GM18951 (cell line): ENCODE data around the gene TRIML2.

ENCODE experiments used
- POLR2A ChIP-seq: IDR thresholded peaks from 4 replicates; pipeline ENCODE4 v1.6.1; 2011; ENCODE audit warnings: mild to moderate bottlenecking; ENCODE audit not compliant: insufficient read length, insufficient read depth; ENCODE audit errors: extremely low read depth
- in situ Hi-C: fragments of 300-500 bp; cut with MboI; formaldehyde crosslinking; loops from one replicate; pipeline ENCODE4 v1.12.0; 2022; ENCODE audit warnings: low sequenced_read_pairs, mixed read lengths, inconsistent platforms; ENCODE audit not compliant: unreplicated experiment

The TRIML2 gene

GRCh38 chr4:188127214-188127874 lies 17.9 kb upstream of the TRIML2 start:
- in situ Hi-C loops = no loop called here
- TF ChIP-seq POLR2A = no peak

DNA sequence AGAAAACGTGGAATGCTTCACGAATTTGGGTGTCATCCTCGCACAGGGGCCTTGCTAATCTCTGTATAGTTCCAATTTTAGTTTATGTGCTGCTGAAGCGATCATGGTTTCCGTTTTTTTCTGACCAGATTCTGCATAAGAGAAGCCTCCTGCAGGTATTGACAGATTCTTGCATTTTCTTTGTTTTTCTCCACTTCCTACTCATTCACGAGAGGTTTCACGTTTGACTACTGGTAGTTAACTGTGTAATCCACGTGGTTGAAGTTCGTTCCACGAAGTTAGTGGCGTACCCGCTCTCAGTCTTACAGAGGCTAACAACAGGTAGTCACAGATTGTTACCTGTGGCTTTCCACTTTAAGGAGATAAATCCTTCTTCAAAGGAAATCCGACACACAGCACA lies 12.1 kb upstream of the TRIML2 start:
- TF ChIP-seq POLR2A = no peak
- in situ Hi-C loops = no loop called here

DNA sequence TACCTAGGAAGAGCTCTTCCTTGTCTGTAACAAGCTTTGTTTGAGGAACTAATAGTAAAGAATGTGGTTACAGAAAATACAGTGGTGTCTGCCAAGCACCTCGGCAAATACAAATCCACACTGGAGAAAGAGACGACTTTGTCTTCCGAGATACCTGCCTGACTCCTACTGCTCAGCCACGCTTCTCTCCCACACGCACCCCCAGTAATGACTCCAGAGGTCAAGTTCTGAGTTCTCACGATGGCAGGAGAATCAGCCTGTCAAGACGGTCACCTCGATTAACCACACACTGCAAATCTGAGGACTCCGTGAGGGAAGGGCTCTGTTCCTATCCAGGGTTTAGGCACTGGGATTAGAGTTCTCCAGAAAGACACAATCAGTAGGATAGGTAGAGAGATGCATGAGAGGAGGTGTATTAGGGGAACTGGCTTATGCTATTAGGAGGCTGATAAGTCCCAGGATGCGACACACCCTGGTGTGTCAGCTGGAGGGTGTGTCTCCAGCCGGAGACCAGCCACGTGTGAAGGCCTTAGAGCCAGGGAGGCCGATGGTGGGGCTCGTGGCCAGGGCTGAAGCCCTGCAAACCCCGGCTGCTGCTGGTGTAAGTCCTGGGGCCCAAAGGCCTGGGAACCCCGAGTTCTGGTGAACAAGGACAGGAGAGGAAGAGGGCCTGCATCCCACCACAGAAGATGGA lies 8.4 kb upstream of the TRIML2 start:
- TF ChIP-seq POLR2A = no peak
- in situ Hi-C loops = no loop called here

DNA sequence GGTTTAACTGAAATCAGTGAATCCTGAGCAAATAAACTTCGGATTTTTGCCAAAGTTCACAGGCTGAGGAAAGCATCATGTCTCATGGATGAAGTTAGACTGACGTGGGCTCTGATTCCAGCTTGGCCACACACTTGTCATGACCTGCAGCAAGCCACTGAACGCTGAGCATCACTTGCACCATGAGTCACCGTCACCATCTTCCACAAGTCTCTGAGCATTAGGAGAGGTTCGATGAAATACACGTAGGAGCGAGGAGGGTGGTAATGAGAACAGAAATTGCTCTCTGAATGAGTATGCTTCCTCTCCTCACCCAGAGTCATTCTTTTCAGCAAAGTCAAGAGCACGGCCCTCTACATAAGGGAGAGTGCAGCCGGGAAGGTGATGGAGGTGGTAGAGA lies 3.8 kb upstream of the TRIML2 start:
- no peak for TF ChIP-seq POLR2A
- in situ Hi-C loops = no loop called here

DNA sequence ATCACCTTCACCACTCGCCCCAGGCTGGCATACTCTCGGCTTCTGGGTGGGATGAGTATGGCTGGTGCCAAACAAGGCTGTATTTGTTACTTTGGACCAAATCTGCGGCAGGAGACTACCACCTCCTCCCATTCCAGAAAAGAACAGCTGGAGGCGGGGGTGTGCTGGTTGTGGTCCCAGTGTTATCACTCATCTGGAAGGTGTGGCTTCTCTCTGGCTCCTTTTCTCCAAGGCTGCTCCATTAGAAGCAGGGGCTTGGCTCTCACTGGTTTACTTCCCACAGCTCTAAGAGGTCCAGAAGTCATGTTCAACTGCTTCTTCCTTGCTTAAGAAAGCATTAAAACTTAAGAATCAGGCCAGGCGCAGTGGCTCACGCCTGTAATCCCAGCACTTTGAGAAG lies 2.6 kb upstream of the TRIML2 start:
- in situ Hi-C loops = no loop called here
- TF ChIP-seq POLR2A = no peak

- in situ Hi-C loops = no loop called here
- no peak for TF ChIP-seq POLR2A
Observed at GRCh38 chr4:188110741-188111471, 1.5 kb upstream of the TRIML2 start.

- no peak for TF ChIP-seq POLR2A
Observed at GRCh38 chr4:188110036-188110435, 633 bp upstream of the TRIML2 start.

GRCh38 chr4:188107931-188108843 lies 1.2 kb downstream of the TRIML2 start:
- TF ChIP-seq POLR2A = no peak
- in situ Hi-C loops = no loop called here

More at GRCh38 chr4:188110036-188110435, 633 bp upstream of the TRIML2 start:
- in situ Hi-C loops = no loop called here

DNA sequence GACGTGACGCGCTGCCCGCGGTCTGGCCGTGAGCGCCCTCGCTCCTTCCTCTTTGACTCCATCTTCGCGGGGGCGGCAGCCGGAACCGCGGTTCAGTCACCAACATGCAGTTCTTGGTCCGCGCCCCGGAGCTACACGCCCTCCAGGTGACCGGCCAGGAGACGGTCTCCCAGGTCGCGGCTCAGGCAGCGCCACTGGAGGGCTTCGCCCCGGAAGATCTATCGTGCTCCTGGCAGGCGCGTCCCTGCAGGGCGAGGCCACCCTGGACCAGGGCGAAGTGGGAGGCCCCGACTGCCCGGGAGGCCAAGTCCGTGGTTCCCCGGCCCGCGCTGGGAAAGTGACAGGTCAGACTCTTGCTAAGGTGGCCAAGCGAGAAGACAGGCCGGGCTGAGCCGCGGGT lies 2.9 kb downstream of the TRIML2 start:
- no peak for TF ChIP-seq POLR2A
- in situ Hi-C loops = no loop called here

- no peak for TF ChIP-seq POLR2A
- in situ Hi-C loops = no loop called here
Observed at GRCh38 chr4:188092824-188093223, 16.6 kb downstream of the TRIML2 start.

DNA sequence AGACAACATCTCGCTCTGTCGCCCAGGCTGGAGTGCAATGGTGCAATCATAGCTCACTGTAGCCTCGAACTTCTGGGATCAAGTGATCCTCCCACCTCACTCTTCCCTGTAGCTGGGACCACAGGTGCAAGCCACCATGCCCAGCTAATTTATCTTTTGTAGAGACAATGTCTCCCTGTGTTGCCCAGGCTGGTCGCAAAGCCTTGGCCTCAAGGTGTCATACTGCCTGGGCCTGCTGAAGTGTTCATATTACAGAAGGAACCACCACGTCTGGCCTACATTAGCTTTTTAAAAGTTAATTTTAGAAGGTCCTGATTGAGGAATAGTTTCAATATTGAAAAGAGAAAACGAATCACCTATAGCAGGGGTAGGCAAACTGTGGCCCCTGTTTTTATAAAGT lies 22.5 kb downstream of the TRIML2 start:
- in situ Hi-C loops = no loop called here
- no peak for TF ChIP-seq POLR2A

- in situ Hi-C loops = no loop called here
- no peak for TF ChIP-seq POLR2A
Observed at GRCh38 chr4:188082796-188083195, 26.6 kb downstream of the TRIML2 start.

DNA sequence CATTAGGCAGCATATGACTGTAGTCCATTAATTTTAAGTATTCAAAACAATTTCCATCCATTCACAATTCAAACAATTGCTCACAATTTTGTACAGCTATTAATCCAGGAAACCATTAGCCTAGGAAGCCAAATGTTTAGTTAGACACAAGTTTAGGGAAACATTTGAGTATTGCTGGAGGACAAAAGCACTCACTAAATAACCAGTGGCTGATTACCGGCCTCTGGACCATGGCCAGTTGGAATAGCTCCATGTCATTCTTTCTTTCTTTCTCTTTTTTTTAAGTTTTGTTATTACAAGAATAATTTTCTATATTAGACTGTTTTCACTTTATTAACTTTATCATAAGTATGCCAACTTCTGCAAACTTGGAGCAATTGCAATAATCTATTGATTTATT lies 31.3 kb downstream of the TRIML2 start:
- in situ Hi-C loops = no loop called here
- no peak for TF ChIP-seq POLR2A
